HG02623 (cell line): Measurements from ENCODE around the gene SPSB2.
A peak's percentile ranks its signal among the peaks of the same experiment; 100 is the strongest.

Experiments used
- ATAC-seq: cut with Tn5 transposase; IDR thresholded peaks from one replicate; pipeline ENCODE4 v1.9.1; 2021; ENCODE audit warnings: moderate library complexity; ENCODE audit not compliant: unreplicated experiment

The SPSB2 gene

DNA sequence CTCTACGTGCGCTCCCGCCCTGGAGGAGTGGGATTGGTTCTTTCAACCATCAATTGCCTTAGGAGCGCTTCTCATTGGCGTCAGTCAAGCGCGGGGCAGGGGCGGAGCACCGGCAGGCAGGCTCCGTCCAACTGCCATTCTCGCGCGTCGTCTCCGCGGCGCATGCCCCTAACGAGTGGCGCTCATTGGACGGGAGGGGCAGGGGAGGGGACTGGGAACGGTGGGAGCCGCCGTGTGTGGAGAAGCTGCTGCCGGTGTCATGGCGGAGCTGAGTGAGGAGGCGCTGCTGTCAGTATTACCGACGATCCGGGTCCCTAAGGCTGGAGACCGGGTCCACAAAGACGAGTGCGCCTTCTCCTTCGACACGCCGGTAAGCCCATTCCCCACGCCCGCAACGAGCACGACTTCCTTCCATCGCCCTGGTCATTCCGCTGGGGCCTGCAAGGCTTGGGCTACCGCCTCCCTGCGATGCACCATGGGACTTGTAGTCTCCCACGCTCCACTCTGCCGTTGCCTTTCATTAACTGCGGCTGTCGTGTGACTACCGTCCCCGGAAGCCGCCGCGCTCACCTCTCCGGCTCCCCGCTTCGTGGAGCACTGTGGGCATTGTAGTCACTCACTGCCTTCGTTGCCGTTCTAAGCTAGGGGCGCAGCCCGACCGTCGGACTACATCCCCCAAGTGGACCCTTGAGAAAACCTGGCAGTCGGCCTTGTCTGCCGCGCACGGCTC, 21.0 kb downstream of the SPSB2 start, which contains the start of gene USP5:
TSS of gene USP5 (plus strand) at position 230 of the 730 bp plus-strand sequence. CDS start at position 260, 30 bp downstream.
- ATAC-seq, result peak; percentile 66

DNA sequence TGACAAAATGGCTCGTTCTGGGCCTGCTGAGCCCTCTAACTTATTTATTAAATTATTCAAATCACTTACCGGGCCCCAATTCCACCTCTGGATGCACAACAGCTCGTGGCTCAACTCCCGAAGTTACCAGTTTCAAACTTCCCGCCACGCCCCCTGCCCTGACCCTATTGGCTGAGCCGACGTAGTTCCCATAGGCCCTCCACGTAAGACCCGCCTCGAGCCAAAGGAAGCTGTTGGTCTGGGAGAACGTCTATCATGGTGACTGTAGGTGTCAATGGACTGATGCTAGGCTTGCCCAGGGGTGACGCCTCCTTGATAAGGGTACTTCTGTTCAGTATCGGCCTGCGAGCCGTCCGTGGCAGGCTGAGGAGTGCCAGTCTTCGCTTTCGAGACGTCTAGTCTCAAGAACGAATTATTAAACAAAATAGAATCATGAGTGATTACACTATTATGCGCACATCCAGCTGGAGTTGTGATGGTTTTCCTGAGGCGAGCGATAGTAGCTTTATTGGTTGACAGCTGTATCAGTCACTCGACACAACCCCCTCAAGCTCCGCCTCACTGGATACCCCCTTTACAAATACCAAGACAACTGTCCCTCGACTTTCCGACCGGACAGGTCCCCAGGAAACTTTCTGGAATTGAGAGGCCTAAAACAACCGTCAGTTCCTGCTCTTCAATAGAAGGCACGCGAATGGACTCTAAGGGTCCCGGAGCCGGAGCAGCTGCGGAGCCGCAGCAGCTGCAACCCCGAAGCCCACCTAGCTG, 21.8 kb downstream of the SPSB2 start, which contains the start of gene CDCA3:
TSS of gene CDCA3 (minus strand) at position 134 of the 768 bp plus-strand sequence. CDS start 334 bp downstream, outside the sequence.
- ATAC-seq, result peak; percentile 45

DNA sequence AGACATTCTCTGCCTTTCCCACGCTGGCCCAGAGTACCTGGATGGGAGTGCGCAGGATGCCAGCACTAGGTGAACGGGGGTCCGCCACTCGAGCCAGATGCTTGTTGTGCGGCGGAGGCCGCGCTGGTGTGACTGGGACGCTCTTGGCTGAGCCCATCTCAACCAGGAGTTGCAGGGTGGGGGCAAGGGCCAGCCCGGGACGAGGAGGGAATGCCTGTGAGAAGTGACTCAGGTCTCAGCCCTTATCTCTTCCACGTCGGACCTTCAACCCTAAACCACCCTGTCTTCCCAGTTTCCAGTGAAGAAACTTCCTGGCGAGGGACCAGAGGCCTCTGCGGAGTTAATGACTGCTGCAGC, 22.3 kb downstream of the SPSB2 start:
- no peak for ATAC-seq

DNA sequence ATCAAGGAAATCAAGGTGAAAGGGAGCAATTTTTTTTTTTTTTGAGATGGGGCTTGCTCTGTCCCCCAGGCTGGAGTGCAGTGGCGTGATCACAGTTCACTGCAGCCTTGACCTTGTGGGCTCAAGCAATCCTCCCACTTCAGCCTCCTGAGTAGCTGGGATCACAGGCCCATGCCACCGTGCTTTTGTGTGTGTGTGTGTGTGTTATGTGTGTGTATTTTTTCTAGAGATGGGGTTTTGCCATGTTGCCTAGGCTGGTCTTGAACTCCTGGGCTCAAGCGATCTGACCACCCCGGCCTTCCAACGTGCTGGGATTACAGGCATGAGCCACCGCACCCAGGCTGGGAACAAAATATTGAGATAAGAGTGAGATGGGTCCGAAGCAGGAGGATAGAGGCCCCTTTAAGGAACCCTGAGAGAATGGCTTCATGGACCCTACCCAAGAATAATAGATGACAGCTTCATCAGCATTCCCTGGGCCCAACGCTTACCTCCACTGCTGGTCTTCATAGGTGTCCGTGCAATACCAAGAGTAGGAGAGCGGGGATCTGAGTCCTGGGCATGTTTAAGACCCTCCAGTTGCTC, 23.0 kb downstream of the SPSB2 start:
- no peak for ATAC-seq

DNA sequence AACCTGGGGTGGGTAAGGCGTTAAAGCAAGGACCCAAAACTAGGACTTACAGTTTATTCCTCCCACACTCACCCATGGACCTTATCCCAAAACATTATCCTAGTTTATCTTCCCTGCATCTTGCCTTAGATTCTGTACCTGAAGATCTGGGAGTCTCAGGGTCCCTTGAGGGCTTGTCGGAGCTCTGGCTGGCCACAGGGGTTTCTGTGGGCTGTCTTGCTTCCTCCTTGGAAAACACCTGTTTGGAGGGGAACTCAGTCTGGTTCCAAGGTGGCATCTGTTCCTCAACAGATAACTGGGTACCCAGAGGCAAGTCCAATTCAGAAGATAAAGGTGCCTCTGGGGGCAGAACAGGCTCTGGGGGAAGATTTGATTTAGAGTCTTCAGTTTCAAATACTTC, 23.7 kb downstream of the SPSB2 start:
- ATAC-seq, result no peak

DNA sequence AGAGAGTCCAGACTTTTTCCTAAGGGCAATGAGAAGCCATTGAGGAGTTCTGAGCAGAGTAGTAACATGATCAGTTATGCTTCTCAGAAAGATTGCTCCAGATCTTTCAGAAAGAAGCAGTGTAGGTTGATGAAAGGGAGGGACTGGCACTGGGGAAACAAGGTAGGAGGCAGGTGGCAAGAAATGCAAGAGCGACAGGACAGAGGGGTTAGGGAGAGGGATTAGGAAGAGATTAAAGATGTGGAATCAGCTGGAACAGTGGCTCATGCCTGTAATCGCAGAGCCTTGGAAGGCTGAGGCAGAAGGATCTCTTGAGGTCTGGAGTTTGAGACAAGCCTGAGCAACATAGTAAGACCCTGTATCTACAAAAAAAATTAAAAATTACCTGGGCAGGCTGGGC, 25.4 kb downstream of the SPSB2 start:
- no peak for ATAC-seq

DNA sequence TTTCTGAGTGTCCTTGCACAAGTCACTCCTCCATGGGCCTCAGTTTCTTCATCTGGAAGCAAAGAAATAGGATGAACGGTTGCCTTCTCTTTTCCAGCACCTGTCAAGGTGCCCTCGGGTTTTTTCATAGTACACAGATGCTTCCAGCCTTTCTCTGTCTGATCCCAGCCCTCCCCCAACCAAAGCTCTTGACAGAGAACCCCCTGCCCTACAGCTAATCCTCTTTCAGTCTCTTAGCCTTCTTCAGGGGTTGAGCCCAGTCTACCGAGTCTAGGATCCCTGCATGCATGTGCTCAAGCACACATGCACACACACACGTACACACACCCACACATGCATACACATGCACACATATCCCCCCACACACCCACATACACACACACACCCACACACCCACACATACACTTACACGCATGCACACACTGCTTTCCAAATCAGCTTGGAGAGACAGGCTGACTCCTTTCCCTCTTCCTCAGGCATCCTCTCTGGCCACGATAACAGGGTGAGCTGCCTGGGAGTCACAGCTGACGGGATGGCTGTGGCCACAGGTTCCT, 26.7 kb downstream of the SPSB2 start:
- no peak for ATAC-seq

DNA sequence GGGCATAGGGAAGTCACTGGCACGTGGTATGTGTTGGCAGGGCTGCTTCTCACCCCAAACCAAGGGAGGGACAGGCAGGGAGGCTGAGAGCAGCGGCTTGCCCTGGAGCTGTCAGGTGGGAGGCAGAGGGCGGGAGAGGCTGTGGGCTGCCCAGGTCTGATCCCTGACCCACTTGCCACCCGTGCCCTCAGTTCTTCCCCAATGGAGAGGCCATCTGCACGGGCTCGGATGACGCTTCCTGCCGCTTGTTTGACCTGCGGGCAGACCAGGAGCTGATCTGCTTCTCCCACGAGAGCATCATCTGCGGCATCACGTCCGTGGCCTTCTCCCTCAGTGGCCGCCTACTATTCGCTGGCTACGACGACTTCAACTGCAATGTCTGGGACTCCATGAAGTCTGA, 27.7 kb downstream of the SPSB2 start:
- ATAC-seq, result no peak

DNA sequence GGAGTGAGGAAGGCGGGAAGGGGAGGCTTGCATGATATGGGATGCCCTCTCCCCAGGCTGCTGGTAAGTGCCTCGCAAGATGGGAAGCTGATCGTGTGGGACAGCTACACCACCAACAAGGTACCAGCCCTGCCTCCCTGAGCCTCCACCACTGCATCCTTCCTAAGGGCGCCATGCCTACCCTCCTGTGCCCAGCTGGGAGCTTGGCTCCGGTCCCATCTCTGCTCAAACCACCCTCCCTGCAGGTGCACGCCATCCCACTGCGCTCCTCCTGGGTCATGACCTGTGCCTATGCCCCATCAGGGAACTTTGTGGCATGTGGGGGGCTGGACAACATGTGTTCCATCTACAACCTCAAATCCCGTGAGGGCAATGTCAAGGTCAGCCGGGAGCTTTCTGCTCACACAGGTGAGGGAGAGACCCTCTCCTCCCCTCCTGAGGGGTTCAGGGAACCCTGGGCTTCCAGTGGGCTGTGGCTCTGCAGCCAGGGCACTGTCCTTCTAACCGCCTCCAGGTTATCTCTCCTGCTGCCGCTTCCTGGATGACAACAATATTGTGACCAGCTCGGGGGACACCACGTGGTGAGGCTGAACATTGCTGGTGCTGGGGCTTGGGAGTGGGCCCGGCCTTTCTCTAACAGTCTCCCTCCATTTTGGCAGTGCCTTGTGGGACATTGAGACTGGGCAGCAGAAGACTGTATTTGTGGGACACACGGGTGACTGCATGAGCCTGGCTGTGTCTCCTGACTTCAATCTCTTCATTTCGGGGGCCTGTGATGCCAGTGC, 29.8 kb downstream of the SPSB2 start:
- no peak for ATAC-seq

DNA sequence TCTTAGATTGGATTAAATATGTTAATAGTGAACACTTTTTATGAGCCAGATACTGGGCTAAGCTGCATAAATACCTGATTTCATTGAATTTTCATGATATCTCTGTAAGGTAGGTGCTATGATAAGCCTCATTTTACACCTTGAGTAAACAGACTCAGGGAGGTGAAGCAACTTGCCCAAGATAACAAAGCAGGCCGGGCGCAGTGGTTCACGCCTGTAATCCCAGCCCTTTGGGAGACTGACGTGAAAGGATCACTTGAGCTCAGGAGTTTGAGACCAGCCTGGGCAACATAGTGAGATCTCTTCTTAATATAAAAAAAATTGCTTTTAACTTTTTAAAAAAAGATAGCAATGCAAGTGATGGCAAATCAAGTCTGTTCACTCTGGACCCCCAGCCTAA, 31.0 kb downstream of the SPSB2 start:
- no peak for ATAC-seq

DNA sequence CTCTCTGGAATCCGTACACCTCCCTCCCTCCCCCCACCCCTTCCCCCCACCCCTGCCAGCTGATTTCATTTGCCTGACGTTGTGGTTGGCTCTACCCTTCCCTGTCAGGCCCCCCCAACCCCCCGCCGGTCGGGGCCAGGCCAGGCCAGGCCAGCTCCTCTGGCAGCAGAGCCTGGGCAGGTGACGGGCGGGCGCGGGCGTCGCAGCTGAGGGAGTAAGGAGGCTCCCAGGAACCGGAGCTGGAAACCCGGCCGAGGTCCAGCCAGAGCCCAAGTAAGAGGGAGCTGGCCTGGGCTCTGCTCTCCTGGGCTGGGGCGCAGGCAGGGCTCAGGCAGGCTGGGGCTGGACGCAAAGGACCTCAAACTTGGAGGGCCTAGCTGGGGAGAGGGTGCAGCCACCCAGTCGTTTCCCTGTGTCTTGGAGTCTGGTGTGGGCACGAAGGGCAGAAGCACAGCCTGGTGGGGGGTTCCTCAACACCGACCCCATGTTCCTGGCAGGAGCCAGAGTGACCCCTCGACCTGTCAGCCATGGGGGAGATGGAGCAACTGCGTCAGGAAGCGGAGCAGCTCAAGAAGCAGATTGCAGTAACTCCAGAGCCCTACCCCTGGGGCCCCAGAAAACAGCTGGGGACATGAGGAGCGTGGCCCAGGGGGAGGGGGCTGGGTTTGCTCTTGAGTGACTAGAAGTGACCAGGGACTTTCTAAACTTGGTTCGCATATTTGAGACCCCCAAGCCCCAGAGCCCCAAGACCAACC, 32.2 kb downstream of the SPSB2 start, which contains the start of gene GNB3:
TSS of gene GNB3 (plus strand) at position 165 of the 755 bp plus-strand sequence. CDS start at position 528, 363 bp downstream.
- no peak for ATAC-seq

DNA sequence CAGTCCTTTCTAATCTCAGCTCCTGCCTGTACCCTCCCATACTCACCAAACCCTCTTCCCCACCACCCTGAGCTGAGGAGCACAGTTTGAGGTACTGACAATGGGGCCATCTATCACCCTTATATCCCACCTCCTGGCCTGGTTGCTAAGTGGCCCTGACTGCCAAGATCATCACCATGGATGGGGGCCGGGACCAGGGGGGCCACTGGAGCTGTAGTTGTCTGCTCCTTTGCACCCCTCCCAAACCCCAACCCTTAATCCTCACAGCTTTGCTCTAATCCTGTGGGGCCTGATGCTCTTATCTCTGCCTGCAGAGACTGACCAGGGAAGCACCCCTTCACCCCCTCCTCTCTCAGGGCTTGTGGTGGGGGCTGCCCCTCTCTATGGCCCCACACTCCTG, 32.8 kb downstream of the SPSB2 start:
- ATAC-seq, result no peak

DNA sequence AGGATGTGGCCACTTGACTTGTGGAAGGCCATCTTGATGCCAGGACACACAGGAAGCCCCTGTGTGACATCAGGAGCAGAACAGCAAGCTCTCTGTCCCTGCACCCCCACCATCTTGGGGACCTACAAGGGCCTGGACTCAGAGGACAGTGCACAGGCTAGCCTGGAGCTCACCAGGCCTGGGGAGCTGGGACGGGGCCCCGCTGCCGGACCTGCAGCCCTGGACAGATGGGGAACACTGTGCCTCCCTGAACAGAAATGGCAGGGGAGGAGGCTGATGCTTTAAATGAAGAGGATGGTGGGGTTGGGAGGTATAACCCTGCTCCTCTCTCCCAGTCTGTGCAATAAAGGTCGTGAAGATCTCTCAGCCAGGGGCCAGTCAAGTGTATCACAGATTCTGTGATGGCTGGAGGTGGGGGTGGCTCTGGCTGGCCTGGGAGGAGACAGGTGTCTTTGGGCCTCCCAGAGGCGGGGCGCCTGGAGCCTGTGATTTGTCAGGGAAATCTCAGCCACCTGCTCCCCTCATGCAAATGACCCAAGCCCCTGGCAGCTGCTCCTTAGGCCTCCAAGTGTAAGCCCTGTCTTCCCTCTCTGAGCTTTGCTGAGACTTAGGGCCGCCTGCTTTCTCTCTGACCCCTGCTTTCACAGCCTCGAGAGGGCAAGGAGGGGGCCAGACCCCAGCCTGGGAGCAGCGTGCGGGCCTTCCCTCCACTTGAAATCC, 33.5 kb downstream of the SPSB2 start:
- peak; percentile 76 for ATAC-seq

DNA sequence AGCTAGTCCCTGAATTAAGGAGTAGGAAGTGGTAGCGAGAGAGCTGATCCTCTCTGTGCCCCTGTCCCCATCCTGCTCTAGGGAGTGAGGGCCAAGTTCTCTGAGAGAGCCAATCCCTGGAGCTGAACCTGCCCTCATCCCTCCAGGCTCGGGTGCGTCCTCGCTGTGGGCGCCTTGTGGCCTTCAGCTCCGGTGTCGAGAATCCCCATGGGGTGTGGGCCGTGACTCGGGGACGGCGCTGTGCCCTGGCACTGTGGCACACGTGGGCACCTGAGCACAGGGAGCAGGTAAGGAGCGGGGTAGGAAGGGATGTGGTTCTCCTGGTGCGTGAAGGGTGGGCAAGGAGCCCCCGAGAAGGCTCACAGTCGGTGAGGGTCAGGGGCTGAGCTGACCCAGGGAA, 34.2 kb downstream of the SPSB2 start:
- no peak for ATAC-seq

DNA sequence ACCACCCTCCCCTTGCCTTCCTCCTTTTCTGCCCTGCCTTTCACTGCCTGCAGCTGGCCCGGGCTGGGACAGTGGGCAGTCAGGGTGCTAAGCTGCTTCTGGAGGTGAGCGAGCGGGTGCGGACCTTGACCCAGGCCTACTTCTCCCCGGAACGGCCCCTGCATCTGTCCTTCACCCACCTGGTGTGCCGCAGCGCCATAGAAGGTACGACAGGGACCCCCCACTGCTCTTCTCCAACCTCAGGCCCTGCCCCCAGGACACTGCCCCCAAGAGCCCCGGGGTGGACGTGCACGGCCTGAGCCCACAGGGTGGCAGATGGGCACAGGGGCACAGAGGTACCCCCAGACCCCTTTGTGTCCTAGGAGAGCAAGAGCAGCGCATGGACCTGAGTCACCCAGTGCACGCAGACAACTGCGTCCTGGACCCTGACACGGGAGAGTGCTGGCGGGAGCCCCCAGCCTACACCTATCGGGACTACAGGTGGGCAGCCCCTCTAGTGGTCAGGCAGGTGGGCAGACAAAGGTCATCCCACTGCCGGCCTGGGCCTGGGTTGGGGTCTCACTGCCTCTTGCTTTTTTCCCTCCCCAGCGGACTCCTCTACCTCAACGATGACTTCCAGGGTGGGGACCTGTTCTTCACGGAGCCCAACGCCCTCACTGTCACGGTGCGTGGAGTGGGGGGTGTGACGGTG, 35.6 kb downstream of the SPSB2 start:
- ATAC-seq, result no peak

DNA sequence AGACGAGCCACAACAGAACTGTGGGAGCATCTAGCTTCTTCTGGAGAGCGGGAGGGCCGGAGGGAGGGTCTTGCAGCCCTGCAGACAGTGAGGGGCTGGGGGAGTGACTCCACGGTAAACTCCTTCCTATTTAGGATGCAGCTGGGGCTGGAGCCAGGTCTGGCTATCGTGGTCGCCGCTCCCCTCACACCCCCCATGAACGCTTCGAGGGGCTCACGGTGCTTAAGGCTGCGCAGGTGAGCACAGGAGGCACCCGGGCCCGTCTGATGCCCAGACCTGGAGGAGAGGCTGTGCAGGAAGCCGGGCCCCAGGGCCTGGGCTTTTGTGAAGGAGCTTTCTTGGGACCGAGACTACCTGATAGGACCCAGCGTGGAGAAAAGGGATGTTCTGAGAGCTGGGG, 36.3 kb downstream of the SPSB2 start:
- no peak for ATAC-seq

DNA sequence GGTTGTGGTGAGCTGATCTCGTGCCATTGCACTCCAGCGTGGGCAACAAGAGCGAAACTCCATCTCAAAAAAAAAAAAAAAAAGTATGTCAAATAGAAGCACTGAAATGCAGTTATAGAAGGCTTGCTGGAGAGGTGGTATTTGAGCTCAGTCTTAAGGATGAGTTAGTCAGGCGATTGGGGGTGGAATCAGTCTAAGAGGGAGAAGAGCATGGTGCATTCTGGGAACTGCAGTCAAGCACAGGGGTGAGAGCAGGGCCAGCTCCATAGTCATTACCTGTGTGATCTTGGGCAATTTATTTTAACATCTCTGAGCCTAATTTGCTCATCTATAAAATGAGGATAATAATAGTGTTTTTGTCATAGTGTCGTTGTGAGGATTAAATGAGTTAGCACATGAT, 38.2 kb downstream of the SPSB2 start:
- no peak for ATAC-seq

DNA sequence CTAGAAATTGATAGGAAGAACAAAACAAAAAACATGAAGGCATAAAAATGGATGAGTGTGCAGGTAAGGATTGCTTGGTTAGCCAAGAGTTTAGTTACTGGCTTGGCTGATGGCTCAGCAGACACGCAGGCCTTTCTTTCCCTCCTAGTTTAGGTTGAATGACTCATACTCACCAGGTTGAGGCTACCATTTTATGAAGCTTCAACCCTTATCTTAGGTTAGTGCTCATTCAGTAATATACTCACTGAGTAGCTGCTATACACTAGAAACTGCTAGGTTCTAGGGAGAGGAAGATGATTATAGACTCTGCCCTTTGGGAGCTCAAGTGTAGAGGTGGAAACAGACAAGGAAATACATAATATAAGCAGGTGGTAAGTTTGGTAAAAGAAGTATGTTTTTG, 38.8 kb downstream of the SPSB2 start:
- ATAC-seq, result no peak
